Ovary (tissue), 9 donors: ENCODE results near the gene MKI67. TPM values are rescaled to one million over a fixed set of nuclear protein-coding genes. Genes with fewer than 3 reads are reported as not detected.

Experiments used
- DNase-seq, 5 donors: peaks; one replicate each; pipeline ENCODE4 v3.0.0-alpha.2; 2019 to 2020
- H3K27ac ChIP-seq, 2 donors: fragments of 200-600 bp; one replicate each; pipeline versions ENCODE4 v1.5.1 to v1.8.0; 2019 to 2022
- H3K27me3 ChIP-seq: fragments of 200-600 bp; one replicate; pipeline ENCODE4 v1.8.0; 2022
- H3K36me3 ChIP-seq: fragments of 200-600 bp; sonication (generic); one replicate; pipeline ENCODE4 v1.5.1; 2019
- H3K4me1 ChIP-seq: one replicate; pipeline ENCODE4 v1.8.1; 2013; ENCODE audit warnings: mild to moderate bottlenecking, moderate library complexity; ENCODE audit not compliant: insufficient read depth
- H3K4me3 ChIP-seq: fragments of 200-600 bp; sonication (generic); one replicate; pipeline ENCODE4 v1.5.1; 2017
- H3K9me3 ChIP-seq, 2 donors: fragments of 200-600 bp in 1 of 2; sonication (generic) in 1 of 2; one replicate each; pipeline versions ENCODE4 v1.5.1 to v1.8.1; 2013 to 2019; ENCODE audit warnings: mild to moderate bottlenecking in 1 of 2, moderate library complexity in 1 of 2
- CTCF ChIP-seq, 3 donors: fragments of 450-650 bp in 2 of 3; fragments of 200-600 bp in 1 of 3; IDR thresholded peaks; one replicate each; pipeline versions ENCODE4 v1.5.1 to v1.8.0; 2016 to 2022; ENCODE audit warnings: antibody characterized with exemption in 3 of 3, mild to moderate bottlenecking in 1 of 3
- EP300 ChIP-seq: sonication (generic); formaldehyde crosslinking; IDR thresholded peaks from one replicate; pipeline ENCODE4 v1.6.1; 2017; ENCODE audit warnings: antibody characterized with exemption
- POLR2A ChIP-seq: fragments of 450-650 bp; IDR thresholded peaks from one replicate; pipeline ENCODE4 v1.6.1; 2017; ENCODE audit warnings: antibody characterized with exemption, mild to moderate bottlenecking, moderate library complexity
- WGBS, 3 donors: extraction: QIAGEN DNeasy Blood & Tissue Kit in 1 of 3; methylation state at CpG; one replicate each; pipeline versions ENCODE4 v1.1.5 to v1.1.7; 2013 to 2017; 5-methylcytosine and 5-hydroxymethylcytosine counted together
- intact Hi-C, 4 donors: fragments of 100-400 bp; cut with DNase I; formaldehyde crosslinking; loops; one replicate each; pipeline versions ENCODE4 v1.11.0 to v1.15.1; 2022 to 2023
- polyA plus RNA-seq, 2 donors: library from polyadenylated mRNA; stranded (reverse); fragments of 200-250 nt in 1 of 2; fragments of 350-450 nt in 1 of 2; fragmentation: Illumina TruSeq in 1 of 2; extraction: RNeasy Lipid Tissue Mini Kit (QIAGEN cat#74804) in 1 of 2; gene quantifications; one replicate each; pipeline ENCODE4 v1.2.3, GENCODE V29; 2013 to 2014
- total RNA-seq, 7 donors: library from RNA; depleted of rRNA in 2 of 7; stranded (reverse); fragments of >200 nt in 2 of 7; fragmentation: NEBNext Ultra II Directional in 3 of 7; extraction: Animal tissue kit (Norgen Biotek cat#: 25700) in 3 of 7; gene quantifications; one replicate each; pipeline versions ENCODE4 v1.1.0 to v1.2.4, GENCODE V29; 2016 to 2023
- donor health status: DM: no; HTN: no; CAD: no; lungs with moderate emphysema.
- donor health status: DM: no; HTN: no; CAD: no.
- donor health status: Bipolar disorder and iron deficiency.
- donor health status: DM: yes; HTN: yes; CAD: no.
- donor health status: DM: no; HTN: no; CAD: no.
- donor health status: DM: yes; HTN: yes; CAD: no.

The MKI67 gene
- total and polyA plus RNA-seq, 9 donors = 0.10 to 3.6 (median 0.71) TPM; not detected in 1

- TF ChIP-seq CTCF (IDR thresholded peaks at IDR 0.05) (no peak), POLR2A (no peak), EP300 (no peak)
- 87 to 88% (median 87%) methylated on average over 13 of the region's 13 CpGs for WGBS, 3 donors
- no peak for DNase-seq
- H3K36me3 ChIP-seq = no peaks in the 10 kb centered on the region
- no peak overlapping the region for H3K4me3 ChIP-seq
- H3K27me3 ChIP-seq = no peaks in the 10 kb centered on the region
- intact Hi-C loops = no loop called here
- H3K9me3 ChIP-seq = no peaks in the 10 kb centered on the region
- no peaks in the 10 kb centered on the region for H3K4me1 ChIP-seq
- no peak overlapping the region for H3K27ac ChIP-seq
These were observed 9.2 kb downstream of the MKI67 start for GRCh38 chr10:128116851-128117615.

- intact Hi-C loops = no loop called here
- Histone ChIP-seq H3K36me3 (no peaks in the 10 kb centered on the region), H3K4me1 (no peaks in the 10 kb centered on the region), H3K27me3 (no peaks in the 10 kb centered on the region), H3K27ac (no peak overlapping the region), H3K9me3 (no peaks in the 10 kb centered on the region), H3K4me3 (no peak overlapping the region)
- 96 to 99% (median 98%) methylated on average over 4 of the region's 4 CpGs for WGBS, 3 donors
- no peak for DNase-seq
- TF ChIP-seq CTCF (IDR thresholded peaks at IDR 0.05) (no peak), POLR2A (no peak), EP300 (no peak)
These were observed 10.0 kb downstream of the MKI67 start for GRCh38 chr10:128116187-128116586.

DNA sequence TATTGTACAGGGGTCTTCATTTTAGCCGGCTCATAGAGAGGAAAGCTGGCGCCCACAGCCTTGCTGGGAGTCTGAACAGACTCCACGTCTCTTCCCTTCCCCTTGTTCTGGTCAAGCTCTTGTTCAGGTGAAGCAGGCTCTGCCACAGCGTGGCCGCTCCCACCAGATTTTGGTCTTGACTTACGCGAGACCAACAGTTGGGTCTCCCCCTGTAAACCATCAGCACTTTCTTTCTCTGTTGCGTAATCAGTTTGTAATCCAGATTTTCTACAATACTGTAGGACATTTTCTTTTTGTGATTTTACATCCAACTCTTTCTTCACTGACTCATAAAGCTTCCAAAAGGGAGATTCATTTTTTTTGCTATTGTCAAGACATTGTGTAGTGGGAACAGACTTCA lies 10.9 kb downstream of the MKI67 start:
- Histone ChIP-seq H3K27ac (no peak overlapping the region), H3K36me3 (no peaks in the 10 kb centered on the region), H3K27me3 (no peaks in the 10 kb centered on the region), H3K4me1 (no peaks in the 10 kb centered on the region), H3K4me3 (no peak overlapping the region), H3K9me3 (no peaks in the 10 kb centered on the region)
- intact Hi-C loops = no loop called here
- no peak for DNase-seq
- 96 to 98% (median 97%) methylated on average over 8 of the region's 8 CpGs for WGBS, 3 donors
- TF ChIP-seq EP300 (no peak), POLR2A (no peak), CTCF (IDR thresholded peaks at IDR 0.05) (no peak)

- Histone ChIP-seq H3K27ac (no peak overlapping the region), H3K4me1 (no peaks in the 10 kb centered on the region), H3K27me3 (no peaks in the 10 kb centered on the region), H3K4me3 (no peak overlapping the region), H3K36me3 (no peaks in the 10 kb centered on the region), H3K9me3 (no peaks in the 10 kb centered on the region)
- no peak for DNase-seq
- WGBS, 3 donors = 95 to 100% (median 98%) methylated on average over 2 of the region's 2 CpGs
- TF ChIP-seq EP300 (no peak), POLR2A (no peak), CTCF (IDR thresholded peaks at IDR 0.05) (no peak)
- intact Hi-C loops = no loop called here
These were observed 11.3 kb downstream of the MKI67 start for GRCh38 chr10:128114901-128115300.
